Cerebellar nuclear complex (tissue), 1 donor: ENCODE data around the gene CDH4.
"Not testable (repeated sequence)": the region's sequence is repeated elsewhere in the genome, so short reads cannot be mapped to it uniquely, and the experiment has no call there.

ENCODE experiments used
- DNase-seq, 2 experiments: peaks; one replicate each; lab custom pipeline; 2025; lab: John Stamatoyannopoulos, UW

The CDH4 gene

GRCh38 chr20:61459266-61459665, 207.2 kb downstream of the CDH4 start:
- DNase-seq: no peak

- DNase-seq: no peak
These were observed 207.6 kb downstream of the CDH4 start for GRCh38 chr20:61459705-61460104.

- DNase-seq: no peak
These were observed 208.4 kb downstream of the CDH4 start for GRCh38 chr20:61460261-61461052.

GRCh38 chr20:61461461-61461860, 209.4 kb downstream of the CDH4 start:
- DNase-seq: no peak

- no peak for DNase-seq
These were observed 212.5 kb downstream of the CDH4 start for GRCh38 chr20:61464307-61465303.

DNA sequence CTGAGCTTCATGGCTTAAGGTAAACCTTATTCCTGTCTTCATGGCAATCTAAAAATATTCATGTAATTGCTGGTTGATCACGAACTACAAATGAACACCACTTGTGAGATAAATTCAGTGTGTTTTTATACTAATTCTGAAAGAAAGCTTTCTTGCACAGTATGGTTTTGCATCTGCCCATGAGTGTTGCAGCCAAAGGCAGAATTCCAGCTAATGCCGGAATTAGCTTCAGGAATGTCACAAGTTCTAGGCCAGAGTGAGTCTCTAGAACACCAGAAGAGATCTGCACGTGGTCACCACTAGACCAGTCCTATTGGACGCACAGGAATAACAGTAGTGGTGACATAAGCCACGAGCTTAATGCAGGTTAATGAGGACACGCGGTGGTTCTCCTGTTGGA, 223.7 kb downstream of the CDH4 start:
- no peak for DNase-seq

DNA sequence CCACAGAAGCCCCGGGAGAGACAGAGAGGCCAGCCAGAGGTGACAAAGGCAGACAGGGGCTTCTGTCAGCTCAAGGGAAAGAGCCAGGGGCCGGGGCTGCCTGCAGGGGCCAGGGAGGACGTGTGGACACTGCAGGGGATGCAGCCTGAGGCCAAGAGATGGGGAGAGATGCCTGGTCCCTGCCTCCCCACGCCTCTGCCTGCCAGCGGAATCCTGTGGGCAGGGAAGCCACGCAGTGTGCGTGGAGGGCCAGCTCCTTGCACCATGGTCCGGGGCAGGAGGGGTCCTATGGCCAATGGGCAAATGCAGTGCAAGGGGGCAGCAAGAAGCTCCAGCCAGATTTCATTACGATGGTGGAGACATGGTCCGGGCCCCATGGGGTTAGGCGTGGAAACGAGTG, 224.9 kb downstream of the CDH4 start:
- DNase-seq: no peak

GRCh38 chr20:61477451-61477861, 225.4 kb downstream of the CDH4 start:
- DNase-seq: no peak

- no peak for DNase-seq
These were observed 226.0 kb downstream of the CDH4 start for GRCh38 chr20:61478094-61478493.

- DNase-seq: no peak
These were observed 226.7 kb downstream of the CDH4 start for GRCh38 chr20:61478611-61479305.

GRCh38 chr20:61479433-61479832, 227.4 kb downstream of the CDH4 start:
- not testable (repeated sequence) for DNase-seq

- DNase-seq: no peak
These were observed 228.2 kb downstream of the CDH4 start for GRCh38 chr20:61480158-61480825.

- DNase-seq: no peak
These were observed 230.2 kb downstream of the CDH4 start for GRCh38 chr20:61482056-61482887.

GRCh38 chr20:61482901-61483300, 230.8 kb downstream of the CDH4 start:
- no peak for DNase-seq

DNA sequence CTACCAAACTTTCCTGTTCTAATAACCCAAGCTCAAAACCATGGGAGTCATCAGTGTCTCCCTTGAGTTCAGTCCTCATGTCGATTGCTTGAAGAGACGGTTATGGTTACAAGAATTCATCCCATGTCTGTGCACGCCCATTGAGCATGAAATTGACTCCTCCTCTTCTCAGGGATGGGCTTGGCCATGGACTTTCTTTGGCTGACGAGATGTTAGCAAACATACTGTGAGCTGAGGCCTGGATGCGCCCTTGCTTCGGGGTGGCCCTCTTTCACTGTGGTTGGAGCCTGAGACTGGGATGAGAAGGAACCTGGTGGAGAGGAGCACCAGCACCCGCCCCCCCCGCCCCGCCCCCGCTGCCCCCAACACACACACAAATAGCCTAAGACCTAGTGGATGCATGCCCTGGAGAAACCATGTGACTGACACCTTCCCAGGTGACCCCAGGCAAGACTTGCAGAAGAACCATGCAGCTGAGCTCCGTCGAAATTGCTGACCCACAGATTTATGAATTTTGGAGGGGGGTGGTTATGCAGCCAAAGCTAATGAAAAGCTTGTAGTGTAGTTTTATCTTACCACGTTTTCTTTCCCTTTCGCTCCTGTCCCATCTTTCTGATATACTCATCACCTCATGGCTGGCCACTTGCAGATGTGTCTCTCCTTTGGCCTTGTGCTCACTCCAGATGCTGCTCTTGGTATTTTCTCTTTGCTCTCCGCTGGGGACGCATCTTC, 231.4 kb downstream of the CDH4 start:
- no peak for DNase-seq

GRCh38 chr20:61486198-61486597, 234.1 kb downstream of the CDH4 start:
- DNase-seq: no peak

- no peak for DNase-seq
These were observed 235.4 kb downstream of the CDH4 start for GRCh38 chr20:61487346-61487996.

DNA sequence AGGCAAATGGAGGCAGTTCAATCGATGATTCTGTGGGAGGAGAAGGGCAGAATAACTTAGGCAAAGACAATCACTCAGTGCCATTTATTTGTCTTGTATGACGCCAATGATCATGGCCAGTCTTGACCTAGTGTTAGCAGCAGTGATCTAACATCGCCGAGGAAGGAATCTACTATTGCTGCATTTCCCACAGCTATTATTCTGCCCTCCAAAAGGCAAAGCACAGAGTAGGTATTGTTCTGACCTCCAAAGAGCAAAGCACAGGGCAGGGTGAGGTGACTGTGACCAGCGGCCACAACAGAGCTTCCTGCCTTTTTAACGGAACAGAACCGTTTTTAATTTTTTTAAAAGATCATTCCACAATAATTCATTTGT, 235.9 kb downstream of the CDH4 start:
- DNase-seq: no peak

DNA sequence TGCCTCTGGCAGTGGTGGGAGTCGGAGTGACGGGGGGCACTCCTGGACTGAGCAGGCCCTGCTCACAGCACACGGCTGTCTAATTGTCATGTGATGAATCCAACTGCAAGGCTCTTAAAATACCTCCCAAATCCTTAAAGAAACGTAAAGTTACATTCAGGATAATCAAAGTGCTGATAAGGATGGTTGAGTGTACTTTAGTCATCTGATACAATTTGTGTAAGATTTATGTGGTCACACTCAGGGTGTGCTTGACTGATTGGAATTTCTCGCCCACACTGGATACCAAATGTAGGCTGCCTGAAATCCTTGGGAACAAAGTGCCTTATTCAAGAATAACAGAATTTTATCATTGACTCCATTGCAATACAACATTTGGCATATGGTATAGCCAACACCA, 238.7 kb downstream of the CDH4 start:
- no peak for DNase-seq

- DNase-seq: no peak
These were observed 240.0 kb downstream of the CDH4 start for GRCh38 chr20:61492065-61492464.
